GM06990 (cell line): ENCODE measurements around the gene EME1.

ENCODE experiments used
- DNase-seq: peaks from one replicate; pipeline ENCODE4 v3.0.0-alpha.2; 2011; ENCODE audit not compliant: insufficient read length; ENCODE audit errors: extremely low read depth
- H3K27me3 ChIP-seq: replicated peaks from 2 replicates; pipeline ENCODE4 v1.6.0; 2011; ENCODE audit warnings: low read length; ENCODE audit not compliant: control insufficient read depth, insufficient read depth
- H3K36me3 ChIP-seq: 2 replicates; pipeline ENCODE4 v1.5.1; 2011; ENCODE audit warnings: low read length; ENCODE audit not compliant: control insufficient read depth, insufficient read depth
- H3K4me3 ChIP-seq: replicated peaks from 2 replicates; pipeline ENCODE4 v1.5.1; 2011; ENCODE audit warnings: low read depth, mild to moderate bottlenecking, control low read depth, low read length
- CTCF ChIP-seq: IDR thresholded peaks from 2 replicates; pipeline ENCODE4 v1.5.1; 2011; ENCODE audit warnings: low read length, control low read depth, mild to moderate bottlenecking, inconsistent platforms; ENCODE audit not compliant: insufficient read depth, poor library complexity, severe bottlenecking

The EME1 gene

GRCh38 chr17:50347117-50347893 is 25.7 kb upstream of the EME1 start:
- Histone ChIP-seq H3K36me3 (no peaks in the 10 kb centered on the region; the same call in 1 of the 2 replicates), H3K27me3 (no peaks in the 10 kb centered on the region), H3K4me3 (peak overlapping the region; percentile 82)
- DNase-seq, result no peak
- no peak for TF ChIP-seq CTCF

GRCh38 chr17:50347894-50348291 is 25.1 kb upstream of the EME1 start:
- H3K4me3 ChIP-seq, result no peak overlapping the region

GRCh38 chr17:50348522-50349242 is 24.3 kb upstream of the EME1 start:
- H3K36me3 ChIP-seq, result no peaks in the 10 kb centered on the region; the same call in none of the 2 replicates
- no peak for DNase-seq
- no peak for TF ChIP-seq CTCF
- H3K4me3 ChIP-seq, result no peak overlapping the region
- no peaks in the 10 kb centered on the region for H3K27me3 ChIP-seq

More at GRCh38 chr17:50347894-50348291, 25.1 kb upstream of the EME1 start:
- Histone ChIP-seq H3K36me3 (no peaks in the 10 kb centered on the region; the same call in 1 of the 2 replicates), H3K27me3 (no peaks in the 10 kb centered on the region)
- DNase-seq, result no peak
- TF ChIP-seq CTCF, result no peak

GRCh38 chr17:50349243-50349600 is 23.8 kb upstream of the EME1 start:
- no peak for DNase-seq
- H3K4me3 ChIP-seq, result no peak overlapping the region
- no peak for TF ChIP-seq CTCF
- peaks cover 4% of the 10 kb centered on the region for H3K36me3 ChIP-seq
- H3K27me3 ChIP-seq, result no peaks in the 10 kb centered on the region

- TF ChIP-seq CTCF, result no peak
- Histone ChIP-seq H3K36me3 (peaks cover 10% of the 10 kb centered on the region), H3K4me3 (no peak overlapping the region), H3K27me3 (no peaks in the 10 kb centered on the region)
- DNase-seq, result no peak
Measured at GRCh38 chr17:50350733-50351132, 22.3 kb upstream of the EME1 start.
